Measurements from ENCODE around the gene ZNF182.
A peak's percentile ranks its signal among the peaks of the same experiment; 100 is the strongest.
"Not testable (repeated sequence)": the region's sequence is repeated elsewhere in the genome, so short reads cannot be mapped to it uniquely, and the experiment has no call there.

Gene ZNF182

GRCh38 chrX:47936940-47937317, 66.9 kb downstream of the ZNF182 start:
- Histone ChIP-seq H3K79me1 (ENCODE audit: low read depth, low read length) (no peaks in the 10 kb centered on the region), H2AK5ac (ENCODE audit: low read depth, low read length) (no peak overlapping the region), H3K4me1 (ENCODE audit: control insufficient read depth in 2 of 2, insufficient read depth in 1 of 2, low read depth in 1 of 2, low read length in 2 of 2) (no peaks in the 10 kb centered on the region), H3K27me3 (ENCODE audit: control insufficient read depth in 3 of 3, insufficient read depth in 3 of 3, low read depth in 1 of 3, low read length in 3 of 3) (no peaks in the 10 kb centered on the region), H3K4me3 (ENCODE audit: low read length in 2 of 2) (no peak overlapping the region), H4K8ac (ENCODE audit: low read depth, low read length) (no peak overlapping the region), H2BK120ac (ENCODE audit: low read depth, low read length) (no peak overlapping the region), H2AFZ (ENCODE audit: low read length) (no peak overlapping the region), H3K4ac (ENCODE audit: low read length) (no peak overlapping the region), H3K14ac (ENCODE audit: low read length) (no peak overlapping the region), H3K9ac (ENCODE audit: low read depth, low read length, poor library complexity) (no peak overlapping the region), H4K91ac (ENCODE audit: low read depth, low read length, poor library complexity) (no peak overlapping the region), H3K9me3 (replicated peaks in 1 of 2; ENCODE audit: control insufficient read depth in 2 of 2, insufficient read depth in 1 of 2, low read depth in 1 of 2, low read length in 2 of 2) (peaks cover 0 to 7% of the 10 kb centered on the region in 2 donors), H3K36me3 (replicated peaks in 1 of 2; ENCODE audit: control insufficient read depth in 2 of 2, insufficient read depth in 2 of 2, low read length in 2 of 2) (no peaks in the 10 kb centered on the region), H3K27ac (replicated peaks; ENCODE audit: low read length) (no peak overlapping the region), H2BK12ac (ENCODE audit: low read length) (no peak overlapping the region), H2BK5ac (ENCODE audit: low read length) (no peak overlapping the region), H3K4me2 (ENCODE audit: insufficient read depth, low read length, poor library complexity, severe bottlenecking) (no peak overlapping the region), H2BK15ac (ENCODE audit: low read length) (no peak overlapping the region), H3K18ac (ENCODE audit: low read length) (no peak overlapping the region), H3K23ac (ENCODE audit: low read depth, low read length, poor library complexity) (no peak overlapping the region)
- no peak for DNase-seq (ENCODE audit: low spot score)
- no CpG with 5 or more reads among the region's 3 CpGs for WGBS, 2 donors (ENCODE audit: extremely low coverage in 2 of 2, insufficient read length in 2 of 2, insufficient replicate concordance in 1 of 2)

DNA sequence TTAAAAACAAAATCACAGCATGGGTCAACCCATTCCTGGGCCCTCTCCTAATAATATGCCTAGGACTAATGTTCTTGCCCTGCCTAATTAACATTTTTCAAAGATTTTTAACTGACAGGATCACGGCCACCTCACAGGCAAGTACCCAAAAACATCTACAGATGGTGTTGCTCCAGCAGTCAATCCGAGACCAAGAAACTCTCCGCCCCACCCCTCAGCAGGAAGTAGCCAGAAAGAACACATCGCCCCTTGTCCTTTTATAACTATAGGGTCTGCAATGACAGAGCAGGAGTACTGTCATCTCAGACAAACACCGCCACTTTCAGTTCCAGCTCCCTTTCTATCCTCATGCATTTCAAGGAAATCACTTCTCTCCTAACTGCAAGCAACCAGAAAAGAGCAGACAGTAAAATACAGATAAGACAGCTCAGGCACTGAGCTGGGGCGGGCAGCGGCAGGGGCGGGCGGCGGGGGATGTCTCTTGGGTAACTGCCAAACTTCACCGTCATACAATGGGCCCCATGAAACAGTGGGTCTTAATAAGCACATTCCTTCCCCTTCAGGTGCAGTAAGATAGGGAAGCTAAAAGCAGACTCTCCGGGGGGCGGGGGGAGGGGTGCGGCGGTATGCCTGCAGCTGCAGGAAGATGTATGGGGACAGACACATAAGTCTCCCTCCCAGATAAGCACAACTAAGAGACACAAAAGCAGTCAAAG, 67.4 kb downstream of the ZNF182 start:
- no peak overlapping the region for H3K18ac ChIP-seq (ENCODE audit: low read length)
- H3K14ac ChIP-seq (ENCODE audit: low read length), result no peak overlapping the region
- no peak overlapping the region for H3K4ac ChIP-seq (ENCODE audit: low read length)
- H4K8ac ChIP-seq (ENCODE audit: low read depth, low read length), result no peak overlapping the region
- H2BK15ac ChIP-seq (ENCODE audit: low read length), result no peak overlapping the region
- H2AFZ ChIP-seq (ENCODE audit: low read length), result no peak overlapping the region
- no peak overlapping the region for H2BK120ac ChIP-seq (ENCODE audit: low read depth, low read length)
- H2BK12ac ChIP-seq (ENCODE audit: low read length), result no peak overlapping the region
- no CpG with 5 or more reads among the region's 15 CpGs for WGBS, 2 donors (ENCODE audit: extremely low coverage in 2 of 2, insufficient read length in 2 of 2, insufficient replicate concordance in 1 of 2)
- H3K27me3 ChIP-seq (ENCODE audit: control insufficient read depth in 3 of 3, insufficient read depth in 3 of 3, low read depth in 1 of 3, low read length in 3 of 3), result no peaks in the 10 kb centered on the region
- no peak overlapping the region for H2BK5ac ChIP-seq (ENCODE audit: low read length)
- H3K4me1 ChIP-seq (ENCODE audit: control insufficient read depth in 2 of 2, insufficient read depth in 1 of 2, low read depth in 1 of 2, low read length in 2 of 2), result no peaks in the 10 kb centered on the region
- H3K23ac ChIP-seq (ENCODE audit: low read depth, low read length, poor library complexity), result no peak overlapping the region
- H3K27ac ChIP-seq (replicated peaks; ENCODE audit: low read length), result no peak overlapping the region
- no peak overlapping the region for H4K91ac ChIP-seq (ENCODE audit: low read depth, low read length, poor library complexity)
- peak overlapping the region; percentile 11 for H3K4me2 ChIP-seq (ENCODE audit: insufficient read depth, low read length, poor library complexity, severe bottlenecking)
- H3K4me3 ChIP-seq (ENCODE audit: low read length in 2 of 2), result no peak overlapping the region
- no peak for DNase-seq (ENCODE audit: low spot score)
- H3K9ac ChIP-seq (ENCODE audit: low read depth, low read length, poor library complexity), result no peak overlapping the region
- H2AK5ac ChIP-seq (ENCODE audit: low read depth, low read length), result no peak overlapping the region
- peaks cover 0 to 7% of the 10 kb centered on the region in 2 donors for H3K9me3 ChIP-seq (replicated peaks in 1 of 2; ENCODE audit: control insufficient read depth in 2 of 2, insufficient read depth in 1 of 2, low read depth in 1 of 2, low read length in 2 of 2)
- no peaks in the 10 kb centered on the region for H3K36me3 ChIP-seq (replicated peaks in 1 of 2; ENCODE audit: control insufficient read depth in 2 of 2, insufficient read depth in 2 of 2, low read length in 2 of 2)
- no peaks in the 10 kb centered on the region for H3K79me1 ChIP-seq (ENCODE audit: low read depth, low read length)

DNA sequence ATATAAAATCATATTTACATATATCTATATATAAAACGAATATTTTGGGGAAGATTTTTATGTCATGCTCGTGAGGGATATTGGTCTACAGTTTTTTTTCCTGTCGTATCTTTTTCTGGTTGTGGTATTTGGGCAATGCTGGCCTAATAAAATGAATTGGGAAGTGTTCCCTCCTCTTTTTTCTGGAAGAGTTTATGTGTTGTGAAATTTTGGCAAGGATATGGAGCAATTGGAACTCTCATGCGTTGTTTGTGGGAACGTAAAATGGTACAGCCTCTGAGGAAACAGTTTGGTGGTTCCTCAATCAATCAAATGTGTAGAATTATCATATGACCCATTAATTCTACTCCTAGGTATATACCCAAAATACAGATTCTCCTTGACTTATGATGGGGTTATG, 69.8 kb downstream of the ZNF182 start:
- no peak overlapping the region for H3K4me2 ChIP-seq (ENCODE audit: insufficient read depth, low read length, poor library complexity, severe bottlenecking)
- H4K91ac ChIP-seq (ENCODE audit: low read depth, low read length, poor library complexity), result no peak overlapping the region
- H2BK12ac ChIP-seq (ENCODE audit: low read length), result no peak overlapping the region
- no peak overlapping the region for H3K18ac ChIP-seq (ENCODE audit: low read length)
- H3K23ac ChIP-seq (ENCODE audit: low read depth, low read length, poor library complexity), result no peak overlapping the region
- H2BK120ac ChIP-seq (ENCODE audit: low read depth, low read length), result no peak overlapping the region
- H3K4ac ChIP-seq (ENCODE audit: low read length), result no peak overlapping the region
- no peak overlapping the region for H3K27ac ChIP-seq (replicated peaks; ENCODE audit: low read length)
- no peak overlapping the region for H2BK5ac ChIP-seq (ENCODE audit: low read length)
- no peaks in the 10 kb centered on the region for H3K4me1 ChIP-seq (ENCODE audit: control insufficient read depth in 2 of 2, insufficient read depth in 1 of 2, low read depth in 1 of 2, low read length in 2 of 2)
- no peak overlapping the region for H2AK5ac ChIP-seq (ENCODE audit: low read depth, low read length)
- no peak overlapping the region for H3K4me3 ChIP-seq (ENCODE audit: low read length in 2 of 2)
- H3K14ac ChIP-seq (ENCODE audit: low read length), result no peak overlapping the region
- peaks cover 0 to 7% of the 10 kb centered on the region in 2 donors for H3K9me3 ChIP-seq (replicated peaks in 1 of 2; ENCODE audit: control insufficient read depth in 2 of 2, insufficient read depth in 1 of 2, low read depth in 1 of 2, low read length in 2 of 2)
- H3K27me3 ChIP-seq (ENCODE audit: control insufficient read depth in 3 of 3, insufficient read depth in 3 of 3, low read depth in 1 of 3, low read length in 3 of 3), result no peaks in the 10 kb centered on the region
- no peak overlapping the region for H4K8ac ChIP-seq (ENCODE audit: low read depth, low read length)
- no peak for DNase-seq (ENCODE audit: low spot score)
- no CpG with 5 or more reads among the region's 5 CpGs for WGBS, 2 donors (ENCODE audit: extremely low coverage in 2 of 2, insufficient read length in 2 of 2, insufficient replicate concordance in 1 of 2)
- H2BK15ac ChIP-seq (ENCODE audit: low read length), result no peak overlapping the region
- H2AFZ ChIP-seq (ENCODE audit: low read length), result no peak overlapping the region
- H3K36me3 ChIP-seq (replicated peaks in 1 of 2; ENCODE audit: control insufficient read depth in 2 of 2, insufficient read depth in 2 of 2, low read length in 2 of 2), result no peaks in the 10 kb centered on the region
- H3K9ac ChIP-seq (ENCODE audit: low read depth, low read length, poor library complexity), result no peak overlapping the region
- H3K79me1 ChIP-seq (ENCODE audit: low read depth, low read length), result no peaks in the 10 kb centered on the region

- DNase-seq (ENCODE audit: low spot score); H2AFZ ChIP-seq (ENCODE audit: low read length); H3K4me2 ChIP-seq (ENCODE audit: insufficient read depth, low read length, poor library complexity, severe bottlenecking); H3K14ac ChIP-seq (ENCODE audit: low read length); H3K79me1 ChIP-seq (ENCODE audit: low read depth, low read length); H4K91ac ChIP-seq (ENCODE audit: low read depth, low read length, poor library complexity); H3K36me3 ChIP-seq (replicated peaks in 1 of 2; ENCODE audit: control insufficient read depth in 2 of 2, insufficient read depth in 2 of 2, low read length in 2 of 2); H3K4me3 ChIP-seq (ENCODE audit: low read length in 2 of 2); H3K4ac ChIP-seq (ENCODE audit: low read length); H3K4me1 ChIP-seq (ENCODE audit: control insufficient read depth in 2 of 2, insufficient read depth in 1 of 2, low read depth in 1 of 2, low read length in 2 of 2); H3K27me3 ChIP-seq (ENCODE audit: control insufficient read depth in 3 of 3, insufficient read depth in 3 of 3, low read depth in 1 of 3, low read length in 3 of 3); H4K8ac ChIP-seq (ENCODE audit: low read depth, low read length); H2BK12ac ChIP-seq (ENCODE audit: low read length); H3K9me3 ChIP-seq (replicated peaks in 1 of 2; ENCODE audit: control insufficient read depth in 2 of 2, insufficient read depth in 1 of 2, low read depth in 1 of 2, low read length in 2 of 2); H2BK5ac ChIP-seq (ENCODE audit: low read length); H3K9ac ChIP-seq (ENCODE audit: low read depth, low read length, poor library complexity); H2AK5ac ChIP-seq (ENCODE audit: low read depth, low read length); H2BK120ac ChIP-seq (ENCODE audit: low read depth, low read length); H3K18ac ChIP-seq (ENCODE audit: low read length); H3K23ac ChIP-seq (ENCODE audit: low read depth, low read length, poor library complexity); H3K27ac ChIP-seq (replicated peaks; ENCODE audit: low read length); H2BK15ac ChIP-seq (ENCODE audit: low read length): not testable (repeated sequence)
- no CpG with 5 or more reads among the region's 3 CpGs for WGBS, 2 donors (ENCODE audit: extremely low coverage in 2 of 2, insufficient read length in 2 of 2, insufficient replicate concordance in 1 of 2)
Measured at GRCh38 chrX:47931970-47932369, 71.8 kb downstream of the ZNF182 start.

All from neuronal stem cell (in vitro differentiated cells).